Peyer's patch (tissue), 4 donors: ENCODE data around the gene RASA1.

Experiments
- POLR2A ChIP-seq, 2 donors: fragments of 450-650 bp; IDR thresholded peaks; one replicate each; pipeline ENCODE4 v1.5.1; 2017; ENCODE audit warnings: antibody characterized with exemption in 2 of 2, mild to moderate bottlenecking in 2 of 2, moderate library complexity in 2 of 2
- TF ChIP-seq, protein P1 (sequence below), 6 experiments: fragments of 450-650 bp in 4 of 6; fragments of 200-600 bp in 2 of 6; sonication (generic) in 1 of 6; IDR thresholded peaks; one replicate each; pipeline ENCODE4 v1.5.1; 2017 to 2019; ENCODE audit warnings: antibody characterized with exemption in 6 of 6, mild to moderate bottlenecking in 3 of 6, moderate library complexity in 1 of 6

DNA sequence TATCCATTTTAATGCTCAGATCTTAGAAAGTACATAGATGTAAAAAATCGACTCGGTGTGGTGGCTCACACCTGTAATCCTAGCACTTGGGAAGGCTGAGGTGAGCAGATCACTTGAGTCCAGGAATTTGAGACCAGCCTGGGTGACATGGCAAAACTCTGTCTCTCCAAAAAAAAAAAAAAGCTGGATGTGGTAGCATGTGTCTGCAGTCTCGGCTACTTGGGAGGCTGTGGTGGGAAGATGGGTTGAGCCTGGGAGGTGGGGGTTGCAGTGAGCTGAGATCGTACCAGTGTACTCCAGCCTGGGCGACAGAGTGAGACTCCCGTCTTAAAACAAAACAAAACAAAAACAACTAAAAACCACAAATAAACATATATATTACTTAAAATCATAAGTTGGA, 61.4 kb downstream of the RASA1 start:
- TF ChIP-seq, protein P1, sequence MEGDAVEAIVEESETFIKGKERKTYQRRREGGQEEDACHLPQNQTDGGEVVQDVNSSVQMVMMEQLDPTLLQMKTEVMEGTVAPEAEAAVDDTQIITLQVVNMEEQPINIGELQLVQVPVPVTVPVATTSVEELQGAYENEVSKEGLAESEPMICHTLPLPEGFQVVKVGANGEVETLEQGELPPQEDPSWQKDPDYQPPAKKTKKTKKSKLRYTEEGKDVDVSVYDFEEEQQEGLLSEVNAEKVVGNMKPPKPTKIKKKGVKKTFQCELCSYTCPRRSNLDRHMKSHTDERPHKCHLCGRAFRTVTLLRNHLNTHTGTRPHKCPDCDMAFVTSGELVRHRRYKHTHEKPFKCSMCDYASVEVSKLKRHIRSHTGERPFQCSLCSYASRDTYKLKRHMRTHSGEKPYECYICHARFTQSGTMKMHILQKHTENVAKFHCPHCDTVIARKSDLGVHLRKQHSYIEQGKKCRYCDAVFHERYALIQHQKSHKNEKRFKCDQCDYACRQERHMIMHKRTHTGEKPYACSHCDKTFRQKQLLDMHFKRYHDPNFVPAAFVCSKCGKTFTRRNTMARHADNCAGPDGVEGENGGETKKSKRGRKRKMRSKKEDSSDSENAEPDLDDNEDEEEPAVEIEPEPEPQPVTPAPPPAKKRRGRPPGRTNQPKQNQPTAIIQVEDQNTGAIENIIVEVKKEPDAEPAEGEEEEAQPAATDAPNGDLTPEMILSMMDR (IDR thresholded peaks at IDR 0.05), result no peak
- TF ChIP-seq POLR2A (IDR thresholded peaks at IDR 0.05), result no peak
